Calu3 (cell line): ENCODE measurements around the gene EFCC1. TPM values are rescaled to one million over a fixed set of nuclear protein-coding genes. Genes with fewer than 3 reads are reported as not detected.

ENCODE experiments used
- BruUV-seq: library from RNA; stranded (reverse); fragments of 400-500 nt; replicated peaks from 2 replicates; lab custom pipeline; 2021; lab: Mats Ljungman, UMichigan
- CTCF ChIA-PET: fragments of 300-600 bp; sonication (Branson Sonifier 250); formaldehyde crosslinking; loops from one replicate; lab custom pipeline; 2022; ENCODE audit warnings: antibody characterized with exemption; lab: Charles Lee
- DNase-seq: peaks from one replicate; pipeline ENCODE4 v3.0.0; 2022
- H3K27ac Mint-ChIP-seq: one replicate; pipeline ENCODE4 v1.8.0; 2022; ENCODE audit warnings: mixed read lengths; ENCODE audit not compliant: unreplicated experiment
- H3K27me3 Mint-ChIP-seq: one replicate; pipeline ENCODE4 v1.8.0; 2022; ENCODE audit warnings: mixed read lengths; ENCODE audit not compliant: unreplicated experiment
- H3K36me3 Mint-ChIP-seq: one replicate; pipeline ENCODE4 v1.8.0; 2022; ENCODE audit warnings: mild to moderate bottlenecking, moderate library complexity, mixed read lengths; ENCODE audit not compliant: insufficient read depth, unreplicated experiment
- H3K4me1 Mint-ChIP-seq: one replicate; pipeline ENCODE4 v1.8.0; 2022; ENCODE audit warnings: mild to moderate bottlenecking, low read depth, mixed read lengths; ENCODE audit not compliant: unreplicated experiment
- H3K4me3 Mint-ChIP-seq: one replicate; pipeline ENCODE4 v1.8.0; 2022; ENCODE audit warnings: mild to moderate bottlenecking, low read depth, moderate library complexity, mixed read lengths; ENCODE audit not compliant: unreplicated experiment
- H3K9me3 Mint-ChIP-seq: one replicate; pipeline ENCODE4 v1.8.0; 2022; ENCODE audit warnings: low read depth, mixed read lengths; ENCODE audit not compliant: unreplicated experiment
- intact Hi-C: fragments of 100-400 bp; cut with micrococcal nuclease; formaldehyde crosslinking; loops from one replicate; pipeline ENCODE4 v1.10.0; 2022; ENCODE audit not compliant: unreplicated experiment
- total RNA-seq: library from RNA; stranded (reverse); gene quantifications from 2 replicates; pipeline ENCODE4 v1.2.3, GENCODE V29; 2022
- TF ChIP-seq, protein P1 (sequence below): fragments of 200-600 bp; IDR thresholded peaks from one replicate; pipeline ENCODE4 v1.8.0; 2022; ENCODE audit warnings: antibody characterized with exemption; ENCODE audit not compliant: unreplicated experiment

The EFCC1 gene
- total RNA-seq, 1 experiment from 2014 or later: not detected

DNA sequence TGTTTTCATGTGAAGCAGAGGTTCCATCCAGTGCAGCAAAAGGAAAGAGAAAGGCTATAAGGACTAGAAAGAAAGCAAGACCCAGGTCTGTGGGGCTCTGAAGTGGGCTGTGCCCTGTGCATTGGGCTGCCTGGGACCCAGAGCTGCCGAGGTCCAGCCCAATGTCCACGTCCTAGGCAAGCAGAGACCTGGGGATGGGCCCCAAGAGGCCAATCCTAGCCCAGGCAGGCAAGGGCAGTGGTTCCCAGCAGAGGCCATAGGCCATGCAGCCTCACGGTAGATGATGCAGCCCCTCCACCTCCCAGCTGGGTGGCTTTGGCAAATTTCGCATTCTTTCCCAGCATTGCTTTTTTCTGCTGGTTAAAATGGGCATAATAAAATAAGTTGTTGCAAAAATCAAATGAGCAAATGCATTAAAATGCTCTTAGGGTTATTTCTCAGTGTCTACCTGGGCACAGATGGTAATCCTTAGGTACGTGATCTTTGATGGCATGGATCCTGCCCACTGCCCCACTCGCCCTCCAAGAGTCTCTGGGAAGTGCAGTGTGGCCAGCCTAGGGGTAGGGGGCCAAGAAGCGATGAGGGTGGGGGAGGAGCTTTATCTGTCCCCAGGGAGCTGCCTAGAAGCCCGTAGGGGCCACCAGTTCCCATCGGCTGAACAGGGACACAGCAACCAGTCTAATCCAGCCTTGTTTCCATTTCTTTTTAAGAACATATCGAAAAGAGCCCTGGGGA is 37.2 kb downstream of the EFCC1 start:
- peaks cover 8% of the 10 kb centered on the region for H3K4me1 Mint-ChIP-seq
- peaks cover 77% of the 10 kb centered on the region for H3K27me3 Mint-ChIP-seq
- DNase-seq: no peak
- BruUV-seq: no TSS peak
- TF ChIP-seq, protein P1, sequence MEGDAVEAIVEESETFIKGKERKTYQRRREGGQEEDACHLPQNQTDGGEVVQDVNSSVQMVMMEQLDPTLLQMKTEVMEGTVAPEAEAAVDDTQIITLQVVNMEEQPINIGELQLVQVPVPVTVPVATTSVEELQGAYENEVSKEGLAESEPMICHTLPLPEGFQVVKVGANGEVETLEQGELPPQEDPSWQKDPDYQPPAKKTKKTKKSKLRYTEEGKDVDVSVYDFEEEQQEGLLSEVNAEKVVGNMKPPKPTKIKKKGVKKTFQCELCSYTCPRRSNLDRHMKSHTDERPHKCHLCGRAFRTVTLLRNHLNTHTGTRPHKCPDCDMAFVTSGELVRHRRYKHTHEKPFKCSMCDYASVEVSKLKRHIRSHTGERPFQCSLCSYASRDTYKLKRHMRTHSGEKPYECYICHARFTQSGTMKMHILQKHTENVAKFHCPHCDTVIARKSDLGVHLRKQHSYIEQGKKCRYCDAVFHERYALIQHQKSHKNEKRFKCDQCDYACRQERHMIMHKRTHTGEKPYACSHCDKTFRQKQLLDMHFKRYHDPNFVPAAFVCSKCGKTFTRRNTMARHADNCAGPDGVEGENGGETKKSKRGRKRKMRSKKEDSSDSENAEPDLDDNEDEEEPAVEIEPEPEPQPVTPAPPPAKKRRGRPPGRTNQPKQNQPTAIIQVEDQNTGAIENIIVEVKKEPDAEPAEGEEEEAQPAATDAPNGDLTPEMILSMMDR: no peak
- no peak overlapping the region for H3K4me3 Mint-ChIP-seq
- H3K9me3 Mint-ChIP-seq: no peaks in the 10 kb centered on the region
- intact Hi-C loops: no loop called here
- CTCF ChIA-PET: interaction anchor here (0.6 to 1.2 kb wide), 3 partner anchors 15 to 301 kb away, joined by 3 to 7 read pairs (median 4); no protein-coding TSS in a partner anchor
- no peak overlapping the region for H3K27ac Mint-ChIP-seq
- H3K36me3 Mint-ChIP-seq: no peaks in the 10 kb centered on the region

DNA sequence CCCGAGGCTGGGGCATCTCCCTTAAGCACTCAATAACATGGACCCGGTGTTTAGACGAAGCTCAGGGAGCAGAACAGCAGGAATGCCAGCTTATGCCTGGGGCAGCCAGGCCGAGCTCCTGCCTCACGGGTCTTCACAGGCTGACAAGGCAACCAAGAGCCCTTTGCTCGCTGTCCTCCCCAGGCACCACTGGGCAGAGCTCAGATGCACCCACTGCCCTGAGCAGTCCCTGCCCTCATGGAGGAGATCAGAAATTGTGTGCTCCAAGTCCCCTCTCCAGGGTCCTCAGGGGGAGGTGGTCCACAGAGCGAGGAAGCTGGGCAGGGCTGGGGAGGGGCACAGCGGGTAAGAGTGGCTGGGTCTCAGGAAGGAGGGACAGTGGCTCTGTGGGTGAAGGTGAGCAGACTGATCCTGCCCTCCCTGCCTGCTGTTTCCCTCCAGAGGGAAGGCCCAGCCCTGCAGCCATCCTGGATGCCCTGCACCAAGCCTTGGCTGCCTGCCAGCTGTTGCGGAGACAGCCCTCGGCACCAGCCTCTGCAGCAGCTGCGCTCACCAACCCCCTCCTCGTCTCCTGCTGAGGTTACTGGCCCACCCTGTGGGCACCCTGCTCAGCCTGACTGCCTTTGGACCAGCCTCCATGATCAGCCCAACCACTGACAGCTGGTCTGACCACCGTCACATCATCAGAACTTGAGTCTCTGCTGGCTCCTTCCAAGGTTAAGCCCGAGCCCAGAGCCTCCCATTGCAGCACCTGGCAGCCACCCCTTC is 38.4 kb downstream of the EFCC1 start:
- CTCF ChIA-PET: interaction anchor here (0.8 to 1.4 kb wide), 3 partner anchors 14 to 122 kb away, joined by 4 to 6 read pairs (median 5); no protein-coding TSS in a partner anchor
- no peaks in the 10 kb centered on the region for H3K36me3 Mint-ChIP-seq
- DNase-seq: peak; percentile 73
- no peak overlapping the region for H3K4me3 Mint-ChIP-seq
- no TSS peak for BruUV-seq
- H3K27me3 Mint-ChIP-seq: peaks cover 76% of the 10 kb centered on the region
- TF ChIP-seq, protein P1: no peak
- no peaks in the 10 kb centered on the region for H3K9me3 Mint-ChIP-seq
- intact Hi-C loops: no loop called here
- peaks cover 8% of the 10 kb centered on the region for H3K4me1 Mint-ChIP-seq
- no peak overlapping the region for H3K27ac Mint-ChIP-seq

DNA sequence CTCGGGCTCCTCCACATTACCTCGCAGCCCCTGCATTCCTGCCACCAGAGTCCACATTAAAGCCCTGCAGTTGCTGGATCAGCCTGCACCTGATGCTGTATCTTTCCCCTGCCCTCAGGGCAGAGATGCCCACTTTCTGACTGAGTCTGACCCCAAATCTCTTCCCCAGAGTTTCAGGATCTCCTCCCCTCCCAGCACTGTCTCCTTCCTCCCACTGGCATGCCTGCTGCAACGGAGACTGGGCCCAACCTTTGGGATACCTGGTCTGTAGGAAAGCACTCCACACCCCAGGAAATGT is 38.9 kb downstream of the EFCC1 start:
- intact Hi-C loops: no loop called here
- Mint-ChIP-seq H3K36me3 (no peaks in the 10 kb centered on the region), H3K9me3 (no peaks in the 10 kb centered on the region), H3K27me3 (peaks cover 76% of the 10 kb centered on the region), H3K27ac (no peak overlapping the region), H3K4me1 (peaks cover 8% of the 10 kb centered on the region), H3K4me3 (no peak overlapping the region)
- BruUV-seq: no TSS peak
- CTCF ChIA-PET: interaction anchor here (0.8 to 1.4 kb wide), 3 partner anchors 14 to 122 kb away, joined by 4 to 6 read pairs (median 5); no protein-coding TSS in a partner anchor
- no peak for DNase-seq
- TF ChIP-seq, protein P1: no peak

DNA sequence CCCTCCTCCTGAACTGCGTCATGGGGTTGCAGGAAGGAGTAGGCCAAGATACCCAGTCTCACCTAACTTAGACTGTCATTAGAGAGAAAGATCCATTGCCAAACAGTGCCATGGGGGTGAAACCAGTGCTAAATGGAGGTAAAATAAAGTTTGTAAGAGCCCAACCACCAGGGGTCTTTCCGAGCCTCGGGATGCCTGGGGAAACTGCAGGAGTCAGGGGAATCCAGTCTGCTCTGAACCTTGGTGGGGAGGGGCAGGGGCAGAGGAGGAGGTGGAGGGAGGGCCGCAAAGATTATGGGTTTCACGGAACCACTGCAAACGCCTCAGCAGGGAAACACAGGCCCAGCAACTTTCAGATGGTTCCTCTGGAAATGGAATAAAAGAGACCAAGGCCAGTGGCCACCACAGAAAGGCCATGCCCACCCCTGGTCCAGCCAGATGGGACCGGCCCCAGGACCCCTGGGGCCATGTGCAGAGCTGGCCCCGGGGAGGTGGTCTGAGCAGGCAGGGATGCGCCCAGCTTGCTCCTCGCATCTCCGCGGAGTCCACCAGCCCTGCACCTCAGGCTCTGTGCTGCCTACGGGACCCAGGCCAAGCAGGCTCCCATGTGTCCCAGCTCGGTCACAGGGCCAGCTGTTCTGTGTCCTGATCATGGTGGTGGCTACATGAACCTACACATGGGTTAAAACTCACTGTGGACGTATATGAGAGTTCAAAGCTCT is 39.6 kb downstream of the EFCC1 start:
- DNase-seq: no peak
- H3K36me3 Mint-ChIP-seq: no peaks in the 10 kb centered on the region
- intact Hi-C loops: no loop called here
- CTCF ChIA-PET: interaction anchor here (0.9 to 1.0 kb wide), 2 partner anchors 13 to 71 kb away, joined by 3 to 4 read pairs; no protein-coding TSS in a partner anchor
- no TSS peak for BruUV-seq
- TF ChIP-seq, protein P1: no peak
- no peak overlapping the region for H3K4me3 Mint-ChIP-seq
- H3K27me3 Mint-ChIP-seq: peaks cover 73% of the 10 kb centered on the region
- H3K27ac Mint-ChIP-seq: no peak overlapping the region
- peaks cover 8% of the 10 kb centered on the region for H3K4me1 Mint-ChIP-seq
- H3K9me3 Mint-ChIP-seq: no peaks in the 10 kb centered on the region
